HCT116 (cell line): ENCODE measurements around the gene SRPK2. TPM values are rescaled to one million over a fixed set of nuclear protein-coding genes. Genes with fewer than 3 reads are reported as not detected.

Experiments used
- ATAC-seq: fragments of 200-7000 bp; cut with Tn5 transposase; 2 replicates; pipeline ENCODE4 v1.9.1; 2020; ENCODE audit warnings: mild to moderate bottlenecking, moderate library complexity
- BruUV-seq: library from RNA; stranded (reverse); fragments of 400-500 nt; replicated peaks from 2 replicates; lab custom pipeline; 2021; lab: Mats Ljungman, UMichigan
- CTCF ChIA-PET: fragments of 300-600 bp; sonication (Branson Sonifier 250); formaldehyde crosslinking; loops from one replicate; lab custom pipeline; 2021; ENCODE audit warnings: antibody characterized with exemption; lab: Charles Lee
- POLR2A ChIA-PET: fragments of 300-600, 350-600 bp; sonication (Branson Sonifier 250); formaldehyde crosslinking; loops from one replicate; lab custom pipeline; 2021; ENCODE audit warnings: antibody characterized with exemption; lab: Charles Lee
- RAD21 ChIA-PET, 2 experiments: fragments of 300-600 bp; sonication (Branson Sonifier 250); formaldehyde crosslinking; loops; one replicate each; lab custom pipeline; 2023; ENCODE audit warnings: low total read pairs in 2 of 2; ENCODE audit not compliant: uncharacterized antibody in 2 of 2, unreplicated experiment in 2 of 2, low non-redundant PET in 1 of 2; lab: Charles Lee
- DNase-seq: peaks from one replicate; pipeline ENCODE4 v3.0.0-alpha.2; 2010; ENCODE audit warnings: low read depth, low spot score
- H2AFZ ChIP-seq: fragments of 200-600 bp; shearing (Covaris generic), sonication (generic); 2 replicates; pipeline ENCODE4 v1.6.1; 2017; ENCODE audit warnings: low read depth, mixed run types, mixed read lengths, antibody characterized with exemption, low read length; ENCODE audit not compliant: poor library complexity, severe bottlenecking
- H3K27ac ChIP-seq: 2 replicates; pipeline ENCODE4 v1.5.1; 2012; ENCODE audit warnings: low read depth, low read length
- H3K27me3 ChIP-seq: fragments of 200-600 bp; sonication (generic); 2 replicates; pipeline ENCODE4 v1.6.1; 2016; ENCODE audit warnings: mixed run types, low read length, mixed read lengths; ENCODE audit not compliant: insufficient read depth
- H3K36me3 ChIP-seq, 2 experiments: fragments of 200-500 bp in 1 of 2; fragments of 200-600 bp in 1 of 2; sonication (Bioruptor generic) in 1 of 2; sonication (generic) in 1 of 2; 2 replicates each; pipeline versions ENCODE4 v1.5.1 to v1.6.1; 2014 to 2016; ENCODE audit warnings: low read length in 2 of 2, inconsistent platforms in 1 of 2, mixed read lengths in 1 of 2, mixed run types in 1 of 2; ENCODE audit not compliant: insufficient read depth in 2 of 2, control insufficient read depth in 1 of 2
- H3K4me1 ChIP-seq, 2 experiments: fragments of 200-600 bp in 1 of 2; sonication (generic) in 1 of 2; 2 replicates each; pipeline versions ENCODE4 v1.5.1 to v1.6.1; 2012 to 2017; ENCODE audit warnings: low read length in 2 of 2, inconsistent platforms in 1 of 2, mild to moderate bottlenecking in 1 of 2, mixed read lengths in 1 of 2, mixed run types in 1 of 2, moderate library complexity in 1 of 2; ENCODE audit not compliant: insufficient read depth in 2 of 2, control insufficient read depth in 1 of 2
- H3K4me2 ChIP-seq: fragments of 200-600 bp; sonication (generic); 2 replicates; pipeline ENCODE4 v1.6.1; 2017; ENCODE audit warnings: mixed run types, low read length, mixed read lengths
- H3K4me3 ChIP-seq, 2 experiments: fragments of 200-600 bp in 1 of 2; sonication (generic) in 1 of 2; replicated peaks in 1 of 2; 2 replicates each; pipeline ENCODE4 v1.5.1; 2011 to 2016; ENCODE audit warnings: low read length in 2 of 2, control low read depth in 1 of 2, low read depth in 1 of 2, mild to moderate bottlenecking in 1 of 2, mixed read lengths in 1 of 2, mixed run types in 1 of 2
- H3K79me2 ChIP-seq: fragments of 200-600 bp; sonication (generic); 2 replicates; pipeline ENCODE4 v1.6.1; 2017; ENCODE audit warnings: mild to moderate bottlenecking, mixed run types, low read length, moderate library complexity, mixed read lengths; ENCODE audit not compliant: insufficient read depth
- H3K9ac ChIP-seq: fragments of 200-600 bp; sonication (generic); 2 replicates; pipeline ENCODE4 v1.6.1; 2016; ENCODE audit warnings: low read length, mixed read lengths
- H3K9me2 ChIP-seq: fragments of 200-600 bp; sonication (generic), shearing (Covaris generic); 2 replicates; pipeline ENCODE4 v1.6.1; 2017; ENCODE audit warnings: mixed run types, mild to moderate bottlenecking, moderate library complexity; ENCODE audit not compliant: insufficient read depth
- H3K9me3 ChIP-seq, 2 experiments: fragments of 200-500 bp in 1 of 2; fragments of 200-600 bp in 1 of 2; sonication (Bioruptor generic) in 1 of 2; sonication (generic) in 1 of 2; 2 replicates each; pipeline ENCODE4 v1.6.1; 2014 to 2017; ENCODE audit warnings: low read length in 2 of 2, mixed read lengths in 2 of 2, inconsistent platforms in 1 of 2, low read depth in 1 of 2, mild to moderate bottlenecking in 1 of 2, mixed run types in 1 of 2, moderate library complexity in 1 of 2; ENCODE audit not compliant: control insufficient read depth in 1 of 2, insufficient read depth in 1 of 2
- H4K20me1 ChIP-seq: fragments of 200-600 bp; sonication (generic), shearing (Covaris generic); 2 replicates; pipeline ENCODE4 v1.6.1; 2017; ENCODE audit warnings: mixed run types, mild to moderate bottlenecking, moderate library complexity; ENCODE audit not compliant: insufficient read depth
- ATF3 ChIP-seq: IDR thresholded peaks from 2 replicates; pipeline ENCODE4 v1.6.1; 2012
- EGR1 ChIP-seq: IDR thresholded peaks from 2 replicates; pipeline ENCODE4 v1.6.1; 2012; ENCODE audit warnings: low read depth
- ELF1 ChIP-seq: IDR thresholded peaks from 2 replicates; pipeline ENCODE4 v1.6.1; 2012; ENCODE audit warnings: low read depth, borderline replicate concordance
- FOSL1 ChIP-seq: IDR thresholded peaks from 2 replicates; pipeline ENCODE4 v1.6.1; 2012; ENCODE audit warnings: low read depth
- MAX ChIP-seq: IDR thresholded peaks from 2 replicates; pipeline ENCODE4 v1.6.1; 2012
- POLR2A ChIP-seq: IDR thresholded peaks from 2 replicates; pipeline ENCODE4 v1.7.0; 2011; ENCODE audit warnings: borderline replicate concordance; ENCODE audit not compliant: insufficient read depth, insufficient read length; ENCODE audit errors: extremely low read depth
- POLR2AphosphoS5 ChIP-seq: IDR thresholded peaks from 2 replicates; pipeline ENCODE4 v1.6.1; 2011; ENCODE audit warnings: mild to moderate bottlenecking, low read depth, low read length, moderate library complexity
- SRF ChIP-seq: IDR thresholded peaks from 2 replicates; pipeline ENCODE4 v1.6.1; 2012; ENCODE audit warnings: low read depth
- YY1 ChIP-seq: IDR thresholded peaks from 2 replicates; pipeline ENCODE4 v1.6.1; 2011; ENCODE audit warnings: low read length, low read depth, moderate library complexity, mild to moderate bottlenecking; ENCODE audit not compliant: insufficient replicate concordance; ENCODE audit errors: extremely low read depth
- ZNF274 ChIP-seq: fragments of 200-500 bp; sonication (Bioruptor generic); IDR thresholded peaks from 2 replicates; pipeline ENCODE4 v1.6.1; 2014; ENCODE audit warnings: mild to moderate bottlenecking, low read depth, low read length, inconsistent platforms
- intact Hi-C: fragments of 100-400 bp; cut with micrococcal nuclease; formaldehyde crosslinking; loops from 2 replicates; pipeline ENCODE4 v1.10.0; 2022
- total RNA-seq: library from RNA; stranded (reverse); gene quantifications from one replicate; pipeline ENCODE4 v1.2.1, GENCODE V29; 2021; ENCODE audit not compliant: unreplicated experiment
- TF ChIP-seq, protein P1 (sequence below), 3 experiments: fragments of 200-600 bp in 1 of 3; sonication (generic) in 1 of 3; IDR thresholded peaks in 2 of 3; conservative IDR thresholded peaks in 1 of 3; 2 replicates each; pipeline ENCODE4 v1.5.1; 2012 to 2017; ENCODE audit warnings: low read depth in 2 of 3, low read length in 2 of 3, antibody characterized with exemption in 1 of 3, borderline replicate concordance in 1 of 3, control low read depth in 1 of 3, mild to moderate bottlenecking in 1 of 3, mixed read lengths in 1 of 3, mixed run types in 1 of 3, moderate library complexity in 1 of 3; ENCODE audit not compliant: insufficient read depth in 1 of 3
- TF ChIP-seq, protein P2 (sequence below): IDR thresholded peaks from 2 replicates; pipeline ENCODE4 v1.6.1; 2012; ENCODE audit warnings: low read depth

The SRPK2 gene
- total RNA-seq, 1 experiment from 2014 or later, result 37.4 TPM

DNA sequence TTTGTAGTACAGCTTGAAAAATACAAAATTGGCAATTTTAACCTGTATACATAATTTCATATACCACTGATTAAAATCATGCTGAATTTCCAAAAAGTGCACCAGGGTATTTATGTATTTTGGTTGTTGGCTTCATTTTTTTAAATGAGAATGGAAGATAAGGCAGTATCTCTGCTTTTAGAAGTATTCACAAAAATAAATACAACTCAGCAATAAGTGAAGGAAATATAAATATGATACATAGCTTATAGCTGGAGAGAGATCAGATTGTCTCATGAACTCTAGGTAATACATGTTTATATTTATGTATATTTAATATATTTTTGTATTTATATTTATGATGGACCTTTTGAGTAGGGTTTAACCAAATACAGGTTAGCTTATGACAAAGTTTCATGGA, 293.8 kb downstream of the SRPK2 start:
- Histone ChIP-seq H3K4me3 (no peak overlapping the region), H3K9me2 (no peaks in the 10 kb centered on the region), H3K79me2 (no peaks in the 10 kb centered on the region; the same call in 1 of the 2 replicates), H2AFZ (no peak overlapping the region), H3K4me2 (no peak overlapping the region), H3K9ac (no peak overlapping the region), H3K27ac (no peak overlapping the region), H3K9me3 (no peaks in the 10 kb centered on the region), H4K20me1 (0 out of 2 replicates have a peak, but pooled peaks cover 1% of the 10 kb centered on the region), H3K4me1 (no peaks in the 10 kb centered on the region), H3K27me3 (no peaks in the 10 kb centered on the region), H3K36me3 (peaks cover 0 to 4% of the 10 kb centered on the region in 2 experiments; a peak in 1 of 4 replicates)
- ChIA-PET POLR2A (no interaction called here), RAD21 (no interaction called here), CTCF (no interaction called here)
- BruUV-seq, result no TSS peak
- ATAC-seq (no peak), DNase-seq (no peak)
- intact Hi-C loops, result no loop called here
- no peak for TF ChIP-seq ELF1
- no peak for TF ChIP-seq EGR1
- no peak for TF ChIP-seq ZNF274
- no peak for TF ChIP-seq POLR2AphosphoS5
- TF ChIP-seq, protein P1, sequence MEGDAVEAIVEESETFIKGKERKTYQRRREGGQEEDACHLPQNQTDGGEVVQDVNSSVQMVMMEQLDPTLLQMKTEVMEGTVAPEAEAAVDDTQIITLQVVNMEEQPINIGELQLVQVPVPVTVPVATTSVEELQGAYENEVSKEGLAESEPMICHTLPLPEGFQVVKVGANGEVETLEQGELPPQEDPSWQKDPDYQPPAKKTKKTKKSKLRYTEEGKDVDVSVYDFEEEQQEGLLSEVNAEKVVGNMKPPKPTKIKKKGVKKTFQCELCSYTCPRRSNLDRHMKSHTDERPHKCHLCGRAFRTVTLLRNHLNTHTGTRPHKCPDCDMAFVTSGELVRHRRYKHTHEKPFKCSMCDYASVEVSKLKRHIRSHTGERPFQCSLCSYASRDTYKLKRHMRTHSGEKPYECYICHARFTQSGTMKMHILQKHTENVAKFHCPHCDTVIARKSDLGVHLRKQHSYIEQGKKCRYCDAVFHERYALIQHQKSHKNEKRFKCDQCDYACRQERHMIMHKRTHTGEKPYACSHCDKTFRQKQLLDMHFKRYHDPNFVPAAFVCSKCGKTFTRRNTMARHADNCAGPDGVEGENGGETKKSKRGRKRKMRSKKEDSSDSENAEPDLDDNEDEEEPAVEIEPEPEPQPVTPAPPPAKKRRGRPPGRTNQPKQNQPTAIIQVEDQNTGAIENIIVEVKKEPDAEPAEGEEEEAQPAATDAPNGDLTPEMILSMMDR (IDR thresholded peaks at IDR 0.05 in 2 of 3, conservative IDR thresholded peaks at IDR 0.05 in 1 of 3; ENCODE audit: borderline replicate concordance in 1 of 3, insufficient read depth in 1 of 3, low read depth in 2 of 3, low read length in 2 of 3), result no peak
- TF ChIP-seq FOSL1, result no peak
- TF ChIP-seq YY1, result no peak
- no peak for TF ChIP-seq ATF3
- TF ChIP-seq SRF, result no peak
- no peak for TF ChIP-seq MAX
- TF ChIP-seq, protein P2, sequence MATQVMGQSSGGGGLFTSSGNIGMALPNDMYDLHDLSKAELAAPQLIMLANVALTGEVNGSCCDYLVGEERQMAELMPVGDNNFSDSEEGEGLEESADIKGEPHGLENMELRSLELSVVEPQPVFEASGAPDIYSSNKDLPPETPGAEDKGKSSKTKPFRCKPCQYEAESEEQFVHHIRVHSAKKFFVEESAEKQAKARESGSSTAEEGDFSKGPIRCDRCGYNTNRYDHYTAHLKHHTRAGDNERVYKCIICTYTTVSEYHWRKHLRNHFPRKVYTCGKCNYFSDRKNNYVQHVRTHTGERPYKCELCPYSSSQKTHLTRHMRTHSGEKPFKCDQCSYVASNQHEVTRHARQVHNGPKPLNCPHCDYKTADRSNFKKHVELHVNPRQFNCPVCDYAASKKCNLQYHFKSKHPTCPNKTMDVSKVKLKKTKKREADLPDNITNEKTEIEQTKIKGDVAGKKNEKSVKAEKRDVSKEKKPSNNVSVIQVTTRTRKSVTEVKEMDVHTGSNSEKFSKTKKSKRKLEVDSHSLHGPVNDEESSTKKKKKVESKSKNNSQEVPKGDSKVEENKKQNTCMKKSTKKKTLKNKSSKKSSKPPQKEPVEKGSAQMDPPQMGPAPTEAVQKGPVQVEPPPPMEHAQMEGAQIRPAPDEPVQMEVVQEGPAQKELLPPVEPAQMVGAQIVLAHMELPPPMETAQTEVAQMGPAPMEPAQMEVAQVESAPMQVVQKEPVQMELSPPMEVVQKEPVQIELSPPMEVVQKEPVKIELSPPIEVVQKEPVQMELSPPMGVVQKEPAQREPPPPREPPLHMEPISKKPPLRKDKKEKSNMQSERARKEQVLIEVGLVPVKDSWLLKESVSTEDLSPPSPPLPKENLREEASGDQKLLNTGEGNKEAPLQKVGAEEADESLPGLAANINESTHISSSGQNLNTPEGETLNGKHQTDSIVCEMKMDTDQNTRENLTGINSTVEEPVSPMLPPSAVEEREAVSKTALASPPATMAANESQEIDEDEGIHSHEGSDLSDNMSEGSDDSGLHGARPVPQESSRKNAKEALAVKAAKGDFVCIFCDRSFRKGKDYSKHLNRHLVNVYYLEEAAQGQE, result no peak
- no peak for TF ChIP-seq POLR2A
